ENCODE results near the gene GTPBP2. TPM values are rescaled to one million over a fixed set of nuclear protein-coding genes. Genes with fewer than 3 reads are reported as not detected.

The GTPBP2 gene
- total and polyA plus RNA-seq, 2 of the 13 experiments (the other 11 are each of a cell fraction or from before 2014, with no cell fraction given) = 26.9 to 88.2 TPM

DNA sequence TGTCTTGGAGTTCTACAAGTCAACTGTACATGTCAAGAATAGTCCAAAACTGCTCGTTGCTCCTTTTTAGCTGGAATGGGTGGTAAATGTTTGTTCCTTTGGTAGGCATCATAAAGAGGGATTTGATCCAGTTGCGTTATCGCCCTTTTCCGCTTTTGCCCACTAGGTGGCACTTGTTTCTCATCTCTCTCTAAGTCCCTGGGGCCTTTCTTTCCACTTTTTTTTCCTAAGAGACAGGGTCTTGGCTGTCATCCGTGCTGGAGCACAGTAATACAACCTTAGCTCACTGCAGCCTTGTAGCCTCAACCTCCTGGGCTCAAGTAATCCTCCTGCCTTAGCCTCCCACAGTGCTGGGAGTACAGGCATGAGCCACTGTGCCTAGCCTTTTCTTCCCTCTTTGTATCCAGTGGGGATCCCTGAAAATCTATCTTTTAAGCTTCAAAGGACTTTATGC is 20.7 kb downstream of the GTPBP2 start (continued):
- peak; percentile 59 for TF ChIP-seq CEBPG (CRISPR knock-in tag; IDR thresholded peaks at IDR 0.05)
- no peak for TF ChIP-seq ZNF563 (CRISPR knock-in tag; IDR thresholded peaks at IDR 0.05)
- 0 out of 2 replicates have a peak, but pooled peaks have one; percentile 29 for TF ChIP-seq ZNF510 (CRISPR knock-in tag; IDR thresholded peaks at IDR 0.05; ENCODE audit: low read depth)
- TF ChIP-seq BRCA1 (CRISPR knock-in tag; IDR thresholded peaks at IDR 0.05) = no peak
- no peak for TF ChIP-seq RFX3 (CRISPR knock-in tag; IDR thresholded peaks at IDR 0.05)
- TF ChIP-seq, protein P1, sequence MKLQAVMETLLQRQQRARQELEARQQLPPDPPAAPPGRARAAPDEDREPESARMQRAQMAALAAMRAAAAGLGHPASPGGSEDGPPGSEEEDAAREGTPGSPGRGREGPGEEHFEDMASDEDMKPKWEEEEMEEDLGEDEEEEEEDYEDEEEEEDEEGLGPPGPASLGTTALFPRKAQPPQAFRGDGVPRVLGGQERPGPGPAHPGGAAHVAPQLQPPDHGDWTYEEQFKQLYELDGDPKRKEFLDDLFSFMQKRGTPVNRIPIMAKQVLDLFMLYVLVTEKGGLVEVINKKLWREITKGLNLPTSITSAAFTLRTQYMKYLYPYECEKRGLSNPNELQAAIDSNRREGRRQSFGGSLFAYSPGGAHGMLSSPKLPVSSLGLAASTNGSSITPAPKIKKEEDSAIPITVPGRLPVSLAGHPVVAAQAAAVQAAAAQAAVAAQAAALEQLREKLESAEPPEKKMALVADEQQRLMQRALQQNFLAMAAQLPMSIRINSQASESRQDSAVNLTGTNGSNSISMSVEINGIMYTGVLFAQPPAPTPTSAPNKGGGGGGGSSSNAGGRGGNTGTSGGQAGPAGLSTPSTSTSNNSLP (IDR thresholded peaks at IDR 0.05; ENCODE audit: low read depth, low read length) = 0 out of 2 replicates have a peak, but pooled peaks have one; percentile 11
- no peak for TF ChIP-seq CHCHD3 (CRISPR knock-in tag; IDR thresholded peaks at IDR 0.05)
- TF ChIP-seq, protein P2, sequence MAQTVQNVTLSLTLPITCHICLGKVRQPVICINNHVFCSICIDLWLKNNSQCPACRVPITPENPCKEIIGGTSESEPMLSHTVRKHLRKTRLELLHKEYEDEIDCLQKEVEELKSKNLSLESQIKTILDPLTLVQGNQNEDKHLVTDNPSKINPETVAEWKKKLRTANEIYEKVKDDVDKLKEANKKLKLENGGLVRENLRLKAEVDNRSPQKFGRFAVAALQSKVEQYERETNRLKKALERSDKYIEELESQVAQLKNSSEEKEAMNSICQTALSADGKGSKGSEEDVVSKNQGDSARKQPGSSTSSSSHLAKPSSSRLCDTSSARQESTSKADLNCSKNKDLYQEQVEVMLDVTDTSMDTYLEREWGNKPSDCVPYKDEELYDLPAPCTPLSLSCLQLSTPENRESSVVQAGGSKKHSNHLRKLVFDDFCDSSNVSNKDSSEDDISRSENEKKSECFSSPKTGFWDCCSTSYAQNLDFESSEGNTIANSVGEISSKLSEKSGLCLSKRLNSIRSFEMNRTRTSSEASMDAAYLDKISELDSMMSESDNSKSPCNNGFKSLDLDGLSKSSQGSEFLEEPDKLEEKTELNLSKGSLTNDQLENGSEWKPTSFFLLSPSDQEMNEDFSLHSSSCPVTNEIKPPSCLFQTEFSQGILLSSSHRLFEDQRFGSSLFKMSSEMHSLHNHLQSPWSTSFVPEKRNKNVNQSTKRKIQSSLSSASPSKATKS (CRISPR knock-in tag; IDR thresholded peaks at IDR 0.05) = no peak

DNA sequence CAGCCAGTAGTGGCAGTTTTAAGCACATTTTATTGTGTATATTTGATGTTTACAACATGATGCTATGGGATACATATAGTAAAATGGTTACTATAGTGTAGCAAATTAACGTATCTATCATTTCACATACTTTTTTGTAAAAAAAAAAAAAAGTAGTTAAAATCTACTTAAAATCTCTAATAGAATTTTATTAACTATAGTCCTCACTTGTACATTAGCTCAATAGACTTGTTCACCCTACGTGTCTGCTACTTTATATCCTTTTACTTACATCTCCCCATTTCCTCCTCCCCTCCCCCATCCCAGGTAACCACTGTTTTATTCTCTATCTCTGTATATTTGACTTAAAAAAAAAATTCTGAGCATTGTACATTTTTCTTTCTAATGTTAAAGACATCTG is 23.0 kb downstream of the GTPBP2 start:
- DNase-seq (ENCODE audit: low spot score) (no peak), ATAC-seq (no peak), FAIRE-seq (no peak)
- Histone ChIP-seq H3K36me3 (replicated peaks in 1 of 2; ENCODE audit: control insufficient read depth in 1 of 2, insufficient read depth in 2 of 2, low read length in 2 of 2) (peaks cover 16 to 72% of the 10 kb centered on the region in 2 experiments), H3K9ac (ENCODE audit: insufficient read depth, low read depth, low read length) (no peak overlapping the region), H3K27me3 (ENCODE audit: control insufficient read depth in 1 of 2, insufficient read depth in 2 of 2, low read length in 2 of 2) (no peaks in the 10 kb centered on the region), H3K9me3 (ENCODE audit: low read length) (no peaks in the 10 kb centered on the region), H2AFZ (ENCODE audit: low read length) (no peak overlapping the region), H3K27ac (ENCODE audit: extremely low read length, insufficient read depth, low read length) (no peak overlapping the region), H4K20me1 (ENCODE audit: insufficient read depth, low read length) (no peaks in the 10 kb centered on the region), H3K4me3 (replicated peaks in 1 of 3; ENCODE audit: insufficient read depth in 1 of 3, low read depth in 2 of 3, low read length in 3 of 3) (no peak overlapping the region), H3K4me2 (ENCODE audit: low read depth, low read length) (no peak overlapping the region), H3K79me2 (ENCODE audit: insufficient read depth, low read length) (no peaks in the 10 kb centered on the region), H3K4me1 (ENCODE audit: insufficient read depth, low read length) (no peaks in the 10 kb centered on the region)
- CTCF ChIA-PET (ENCODE audit: low intra/inter-chr PET ratio, low total read pairs) = no interaction called here
- no TSS peak for BruUV-seq (replicated peaks)
- intact Hi-C loops (cut with micrococcal nuclease; ENCODE audit: unreplicated experiment) (loop anchor here (10.0 kb wide), 1 partner anchor 59 kb away; no protein-coding TSS in a partner anchor), in situ Hi-C loops (cut with HindIII; ENCODE audit: extremely low pct_ligation_motif_present, low pct_unique_long_range_greater_than_20kb) (no loop called here)
- TF ChIP-seq HNRNPK (IDR thresholded peaks at IDR 0.05; ENCODE audit: low read depth, low read length, poor library complexity, severe bottlenecking) = peak; percentile 88
- no peak for TF ChIP-seq NFE2L1 (CRISPR knock-in tag; IDR thresholded peaks at IDR 0.05; ENCODE audit: borderline replicate concordance)
- POLR2A ChIA-PET = interaction anchor here (0.7 to 0.9 kb wide), 2 partner anchors 17 to 462 kb away, joined by 3 read pairs; no protein-coding TSS in a partner anchor
- whole genome bisulfite sequencing (ENCODE audit: low lambda C conversion rate) = 98% methylated on average over 2 of the region's 2 CpGs
